Neural progenitor cell (in vitro differentiated cells): Measurements from ENCODE around the gene PTPRG. TPM values are rescaled to one million over a fixed set of nuclear protein-coding genes. Genes with fewer than 3 reads are reported as not detected.

ENCODE experiments used
- DNase-seq: peaks from one replicate; pipeline ENCODE4 v3.0.0-alpha.2; 2016; ENCODE audit warnings: low spot score
- H2AFZ ChIP-seq: fragments of 200-600 bp; sonication (generic); replicated peaks from 2 replicates; pipeline ENCODE4 v1.6.1; 2016; ENCODE audit warnings: antibody characterized with exemption
- H3F3A ChIP-seq: fragments of 200-600 bp; sonication (generic); 2 replicates; pipeline ENCODE4 v1.6.1; 2016; ENCODE audit warnings: antibody characterized with exemption, low read depth
- H3K27ac ChIP-seq: fragments of 200-600 bp; sonication (generic); 2 replicates; pipeline ENCODE4 v1.5.1; 2016; ENCODE audit warnings: mild to moderate bottlenecking
- H3K27me3 ChIP-seq: fragments of 200-600 bp; sonication (generic); 2 replicates; pipeline ENCODE4 v1.6.1; 2016; ENCODE audit warnings: mild to moderate bottlenecking, moderate library complexity
- H3K36me3 ChIP-seq: fragments of 200-600 bp; sonication (generic); 2 replicates; pipeline ENCODE4 v1.5.1; 2016
- H3K4me1 ChIP-seq: fragments of 200-600 bp; sonication (generic); 2 replicates; pipeline ENCODE4 v1.6.1; 2016; ENCODE audit warnings: mixed run types
- H3K4me2 ChIP-seq: fragments of 200-600 bp; sonication (generic); 2 replicates; pipeline ENCODE4 v1.6.1; 2016
- H3K4me3 ChIP-seq: fragments of 200-600 bp; sonication (generic); 2 replicates; pipeline ENCODE4 v1.5.1; 2016
- H3K79me2 ChIP-seq: fragments of 200-600 bp; sonication (generic); 2 replicates; pipeline ENCODE4 v1.6.1; 2016; ENCODE audit warnings: low read depth
- H3K9ac ChIP-seq: fragments of 200-600 bp; sonication (generic); 2 replicates; pipeline ENCODE4 v1.6.1; 2016
- H3K9me3 ChIP-seq: fragments of 200-600 bp; sonication (generic); 2 replicates; pipeline ENCODE4 v1.5.1; 2016; ENCODE audit warnings: low read depth
- H4K20me1 ChIP-seq: fragments of 200-600 bp; sonication (generic); 2 replicates; pipeline ENCODE4 v1.6.1; 2016; ENCODE audit warnings: low read depth
- H3K27ac Mint-ChIP-seq: 3 replicates; pipeline ENCODE4 v1.8.0; 2021; ENCODE audit warnings: mixed read lengths
- H3K27me3 Mint-ChIP-seq: 2 replicates; pipeline ENCODE4 v1.8.0; 2022; ENCODE audit warnings: low read depth, mild to moderate bottlenecking, inconsistent platforms, moderate library complexity, mixed read lengths; ENCODE audit not compliant: insufficient read depth
- H3K36me3 Mint-ChIP-seq: 3 replicates; pipeline ENCODE4 v1.8.0; 2021; ENCODE audit warnings: mixed read lengths
- H3K4me1 Mint-ChIP-seq: 3 replicates; pipeline ENCODE4 v1.8.0; 2021; ENCODE audit warnings: mixed read lengths
- H3K4me3 Mint-ChIP-seq: 3 replicates; pipeline ENCODE4 v1.8.0; 2021; ENCODE audit warnings: mild to moderate bottlenecking, moderate library complexity, mixed read lengths
- H3K9me3 Mint-ChIP-seq: 3 replicates; pipeline ENCODE4 v1.8.0; 2020; ENCODE audit warnings: mixed read lengths
- CTCF ChIP-seq: fragments of 200-600 bp; sonication (generic); IDR thresholded peaks from 2 replicates; pipeline ENCODE4 v1.5.1; 2017; ENCODE audit warnings: antibody characterized with exemption, mild to moderate bottlenecking
- EZH2 ChIP-seq: fragments of 200-600 bp; sonication (generic); IDR thresholded peaks from 2 replicates; pipeline ENCODE4 v1.6.1; 2017; ENCODE audit warnings: antibody characterized with exemption, mild to moderate bottlenecking, moderate library complexity
- EZH2phosphoT487 ChIP-seq: fragments of 200-600 bp; sonication (generic); IDR thresholded peaks from 2 replicates; pipeline ENCODE4 v1.6.1; 2017; ENCODE audit warnings: antibody characterized with exemption
- total RNA-seq: library from RNA; depleted of rRNA; stranded (reverse); fragments of >200 nt; gene quantifications from 2 replicates; pipeline ENCODE4 v1.2.3, GENCODE V29; 2015; ENCODE audit warnings: low replicate concordance

The PTPRG gene
- total RNA-seq, 1 donor from 2014 or later, result 65.3 TPM

GRCh38 chr3:61718565-61718964 lies 157.2 kb downstream of the PTPRG start:
- peak overlapping the region; percentile 38 for H3K4me2 ChIP-seq
- peaks cover 6% of the 10 kb centered on the region for H3K36me3 ChIP-seq
- H2AFZ ChIP-seq, result no peak overlapping the region
- no peak overlapping the region for H3K4me3 ChIP-seq
- Mint-ChIP-seq H3K4me3 (no peak overlapping the region), H3K27me3 (peaks cover 5% of the 10 kb centered on the region), H3K9me3 (peaks cover 10% of the 10 kb centered on the region), H3K36me3 (peaks cover 9% of the 10 kb centered on the region), H3K27ac (no peak overlapping the region), H3K4me1 (peaks cover 18% of the 10 kb centered on the region)
- H3K9me3 ChIP-seq, result no peaks in the 10 kb centered on the region
- peaks cover 13% of the 10 kb centered on the region for H3F3A ChIP-seq
- peaks cover 23% of the 10 kb centered on the region for H3K4me1 ChIP-seq
- TF ChIP-seq CTCF, result no peak
- TF ChIP-seq EZH2phosphoT487, result no peak
- TF ChIP-seq EZH2, result no peak
- H4K20me1 ChIP-seq, result peaks cover 55% of the 10 kb centered on the region
- no peak for DNase-seq
- H3K79me2 ChIP-seq, result peaks cover 100% of the 10 kb centered on the region
- no peaks in the 10 kb centered on the region for H3K27me3 ChIP-seq
- no peak overlapping the region for H3K9ac ChIP-seq
- no peak overlapping the region for H3K27ac ChIP-seq

- peak overlapping the region; percentile 38 for H3K4me2 ChIP-seq
- H3K36me3 ChIP-seq, result peaks cover 6% of the 10 kb centered on the region
- H4K20me1 ChIP-seq, result peaks cover 49% of the 10 kb centered on the region
- H3K9me3 ChIP-seq, result no peaks in the 10 kb centered on the region
- H3K27ac Mint-ChIP-seq, result no peak overlapping the region
- TF ChIP-seq EZH2phosphoT487 (no peak), EZH2 (no peak), CTCF (no peak)
- H3K36me3 Mint-ChIP-seq, result peaks cover 9% of the 10 kb centered on the region
- H3K4me1 ChIP-seq, result peaks cover 23% of the 10 kb centered on the region
- peaks cover 14% of the 10 kb centered on the region for H3F3A ChIP-seq
- H3K4me3 ChIP-seq, result no peak overlapping the region
- no peaks in the 10 kb centered on the region for H3K27me3 ChIP-seq
- H3K27ac ChIP-seq, result no peak overlapping the region
- peaks cover 5% of the 10 kb centered on the region for H3K27me3 Mint-ChIP-seq
- H3K4me3 Mint-ChIP-seq, result no peak overlapping the region
- peaks cover 13% of the 10 kb centered on the region for H3K9me3 Mint-ChIP-seq
- H3K79me2 ChIP-seq, result peaks cover 98% of the 10 kb centered on the region
- H3K4me1 Mint-ChIP-seq, result peaks cover 18% of the 10 kb centered on the region
- DNase-seq, result no peak
- H3K9ac ChIP-seq, result no peak overlapping the region
- no peak overlapping the region for H2AFZ ChIP-seq
These were observed 158.1 kb downstream of the PTPRG start for GRCh38 chr3:61719278-61719977.

- H3K9me3 Mint-ChIP-seq, result peaks cover 26% of the 10 kb centered on the region
- H3K27me3 Mint-ChIP-seq, result peaks cover 7% of the 10 kb centered on the region
- Histone ChIP-seq H4K20me1 (peaks cover 27% of the 10 kb centered on the region), H3F3A (peaks cover 36% of the 10 kb centered on the region), H3K4me3 (no peak overlapping the region), H3K79me2 (peaks cover 98% of the 10 kb centered on the region), H3K9ac (no peak overlapping the region), H3K9me3 (no peaks in the 10 kb centered on the region), H3K36me3 (peaks cover 6% of the 10 kb centered on the region), H3K4me2 (no peak overlapping the region), H3K27ac (no peak overlapping the region), H3K27me3 (no peaks in the 10 kb centered on the region), H2AFZ (no peak overlapping the region), H3K4me1 (peaks cover 34% of the 10 kb centered on the region)
- TF ChIP-seq EZH2 (no peak), CTCF (no peak), EZH2phosphoT487 (no peak)
- H3K27ac Mint-ChIP-seq, result no peak overlapping the region
- no peak for DNase-seq
- H3K4me3 Mint-ChIP-seq, result no peak overlapping the region
- peaks cover 11% of the 10 kb centered on the region for H3K36me3 Mint-ChIP-seq
- peaks cover 26% of the 10 kb centered on the region for H3K4me1 Mint-ChIP-seq
These were observed 161.7 kb downstream of the PTPRG start for GRCh38 chr3:61723038-61723437.
